A549 (cell line): ENCODE results near the gene ITGAL.

Source experiments
- CEBPB ChIP-seq, 2 experiments: fragments of >200 bp in 1 of 2; sonication (Bioruptor Twin) in 1 of 2; formaldehyde crosslinking in 1 of 2; IDR thresholded peaks; 2 replicates each; pipeline ENCODE4 v1.6.1; 2012 to 2016
- CHD2 ChIP-seq: fragments of 150-350 bp; IDR thresholded peaks from 2 replicates; pipeline ENCODE4 v1.6.1; 2014; ENCODE audit warnings: low read length; ENCODE audit not compliant: partially characterized antibody
- EP300 ChIP-seq, 2 experiments: fragments of >200 bp; sonication (Bioruptor Twin); formaldehyde crosslinking; IDR thresholded peaks; 2 replicates in 1 of 2; 3 replicates in 1 of 2; pipeline ENCODE4 v1.6.1; 2016 to 2017
- JUNB ChIP-seq: fragments of >200 bp; sonication (Bioruptor Twin); formaldehyde crosslinking; IDR thresholded peaks from 2 replicates; pipeline ENCODE4 v1.6.1; 2016
- TF ChIP-seq, protein P1 (sequence below): fragments of >200 bp; sonication (Bioruptor Twin); formaldehyde crosslinking; IDR thresholded peaks from 3 replicates; pipeline ENCODE4 v1.5.1; 2016

GRCh38 chr16:30569746-30570635 lies 97.4 kb downstream of the ITGAL start:
- TF ChIP-seq, protein P1, sequence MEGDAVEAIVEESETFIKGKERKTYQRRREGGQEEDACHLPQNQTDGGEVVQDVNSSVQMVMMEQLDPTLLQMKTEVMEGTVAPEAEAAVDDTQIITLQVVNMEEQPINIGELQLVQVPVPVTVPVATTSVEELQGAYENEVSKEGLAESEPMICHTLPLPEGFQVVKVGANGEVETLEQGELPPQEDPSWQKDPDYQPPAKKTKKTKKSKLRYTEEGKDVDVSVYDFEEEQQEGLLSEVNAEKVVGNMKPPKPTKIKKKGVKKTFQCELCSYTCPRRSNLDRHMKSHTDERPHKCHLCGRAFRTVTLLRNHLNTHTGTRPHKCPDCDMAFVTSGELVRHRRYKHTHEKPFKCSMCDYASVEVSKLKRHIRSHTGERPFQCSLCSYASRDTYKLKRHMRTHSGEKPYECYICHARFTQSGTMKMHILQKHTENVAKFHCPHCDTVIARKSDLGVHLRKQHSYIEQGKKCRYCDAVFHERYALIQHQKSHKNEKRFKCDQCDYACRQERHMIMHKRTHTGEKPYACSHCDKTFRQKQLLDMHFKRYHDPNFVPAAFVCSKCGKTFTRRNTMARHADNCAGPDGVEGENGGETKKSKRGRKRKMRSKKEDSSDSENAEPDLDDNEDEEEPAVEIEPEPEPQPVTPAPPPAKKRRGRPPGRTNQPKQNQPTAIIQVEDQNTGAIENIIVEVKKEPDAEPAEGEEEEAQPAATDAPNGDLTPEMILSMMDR, result no peak
- TF ChIP-seq CHD2, result no peak
- TF ChIP-seq CEBPB (IDR thresholded peaks at IDR 0.05), result no peak
- no peak for TF ChIP-seq JUNB
- no peak for TF ChIP-seq EP300 (IDR thresholded peaks at IDR 0.05)
